Mesenteric fat pad (tissue), 1 donor: ENCODE data around the gene ERCC8. TPM values are rescaled to one million over a fixed set of nuclear protein-coding genes. Genes with fewer than 3 reads are reported as not detected.

Source experiments
- DNase-seq: peaks from one replicate; pipeline ENCODE4 v3.0.0-alpha.2; 2020; ENCODE audit warnings: low spot score
- total RNA-seq: library from RNA; stranded (reverse); fragmentation: NEBNext Ultra II Directional; extraction: Animal tissue kit (Norgen Biotek cat#: 25700); gene quantifications from one replicate; pipeline ENCODE4 v1.2.1, GENCODE V29; 2021
- donor health status: DM: yes; HTN: yes; CAD: no.

ERCC8 gene
- total RNA-seq, 1 donor from 2014 or later: 8.0 TPM

DNA sequence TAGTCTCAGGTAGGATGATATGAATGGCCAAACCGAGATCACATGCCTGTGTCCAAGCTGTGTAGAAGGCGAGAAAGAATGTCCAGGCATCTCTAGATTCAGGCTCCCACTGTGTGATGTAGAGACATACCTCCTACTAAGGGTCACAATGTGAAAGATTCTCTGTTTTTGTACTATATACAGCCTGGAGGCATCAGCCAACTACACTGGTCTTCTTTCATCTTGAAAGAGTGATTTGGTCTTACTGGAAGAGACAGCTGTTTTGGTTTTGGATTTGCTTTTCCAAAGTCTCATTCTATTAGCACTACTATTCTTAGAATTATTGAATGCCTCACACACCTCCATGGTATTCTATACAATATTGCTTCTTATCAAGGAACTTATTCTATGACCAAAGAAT lies 26.4 kb downstream of the ERCC8 start:
- DNase-seq: no peak

DNA sequence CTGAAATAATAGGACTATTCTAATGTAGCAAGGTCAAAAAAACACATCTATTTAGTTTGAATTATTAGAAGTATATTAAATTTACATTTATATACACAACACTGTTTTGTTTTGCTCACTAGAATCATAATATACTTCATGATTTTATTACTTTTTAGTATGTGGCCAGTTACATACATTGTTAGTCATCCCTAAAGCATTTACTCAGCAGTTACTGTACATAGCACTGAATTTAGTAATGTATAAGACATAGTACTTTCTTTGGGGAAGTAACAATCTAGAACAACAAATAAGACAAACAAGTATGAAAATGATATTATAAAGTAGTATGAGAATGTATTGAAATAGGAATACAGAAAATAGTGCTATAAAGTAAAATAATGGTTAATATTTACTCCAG lies 28.2 kb downstream of the ERCC8 start:
- DNase-seq: no peak

DNA sequence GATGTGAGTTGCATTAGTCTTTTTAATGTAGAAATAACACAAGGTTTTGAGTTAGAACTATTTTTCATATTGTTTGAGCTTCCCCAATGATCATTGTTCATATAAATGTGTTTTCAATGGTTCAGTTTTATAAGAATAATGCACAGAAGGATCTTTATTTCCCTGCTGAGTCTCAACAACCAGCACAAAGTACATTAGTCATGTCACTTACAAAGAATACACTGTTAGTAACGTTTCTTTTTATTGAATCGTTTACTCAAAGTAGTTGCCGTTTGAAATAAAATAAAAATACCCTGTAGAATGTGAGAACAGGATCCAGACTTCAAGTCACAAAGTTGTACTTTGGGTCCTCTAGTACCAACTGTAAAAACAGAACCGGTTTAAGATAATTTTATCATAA lies 41.5 kb downstream of the ERCC8 start:
- DNase-seq: no peak

DNA sequence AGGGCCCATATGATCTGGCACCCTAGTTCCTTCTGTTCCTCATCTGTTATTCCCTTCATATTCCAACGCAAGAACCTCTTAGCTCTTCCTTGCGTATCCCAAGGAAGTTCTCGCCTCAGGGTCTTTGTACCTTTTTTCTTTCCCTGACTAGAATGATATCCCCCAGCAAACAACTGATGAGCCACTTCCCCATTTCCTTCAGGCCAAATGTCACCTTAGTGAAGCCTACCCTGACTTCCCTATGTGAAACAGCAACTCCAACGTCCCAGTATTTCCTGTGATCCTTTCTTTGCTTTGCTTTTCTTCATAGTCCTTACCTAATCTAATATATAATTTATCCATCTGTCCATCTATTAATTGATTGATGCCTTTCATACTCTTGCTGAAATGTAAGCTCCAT lies 47.9 kb downstream of the ERCC8 start:
- DNase-seq: no peak

DNA sequence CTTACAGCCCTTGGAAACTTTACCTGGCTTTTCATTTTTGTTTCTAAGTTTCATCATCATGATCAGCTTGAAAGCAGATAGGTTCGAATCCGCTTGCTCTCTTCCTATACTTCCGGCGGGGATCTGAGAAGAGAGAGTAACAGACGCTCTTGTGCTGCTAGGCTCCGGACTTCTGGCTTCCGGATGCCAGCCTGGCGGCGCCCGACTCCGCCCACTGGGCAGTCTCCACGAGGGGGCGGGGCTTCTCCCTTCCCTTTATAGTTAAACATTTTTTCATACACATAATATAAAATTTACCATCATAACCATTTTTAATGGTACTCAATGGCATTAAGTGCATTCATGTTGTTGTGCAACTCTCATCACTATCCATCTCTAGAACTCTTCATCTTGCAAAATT lies 51.3 kb downstream of the ERCC8 start:
- DNase-seq: no peak

DNA sequence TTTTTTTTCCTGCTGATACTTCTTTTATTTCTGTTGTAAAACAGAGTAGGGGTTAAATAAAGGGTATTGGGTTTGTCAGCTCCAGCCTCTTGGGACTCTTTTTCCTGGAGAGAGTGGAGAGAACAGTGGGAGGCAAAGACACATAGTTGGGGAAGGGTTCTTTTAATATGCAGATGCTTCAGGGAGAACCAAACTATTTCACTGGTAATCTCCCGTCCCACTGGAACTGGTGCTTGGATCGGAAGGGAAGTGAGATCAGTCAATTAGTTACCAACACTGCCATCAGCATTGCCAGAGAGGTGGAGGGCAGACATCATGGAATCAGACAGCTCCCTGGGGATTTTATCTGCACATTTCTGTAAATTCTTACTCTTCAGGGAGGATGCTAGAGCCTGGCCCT lies 53.2 kb downstream of the ERCC8 start:
- no peak for DNase-seq

DNA sequence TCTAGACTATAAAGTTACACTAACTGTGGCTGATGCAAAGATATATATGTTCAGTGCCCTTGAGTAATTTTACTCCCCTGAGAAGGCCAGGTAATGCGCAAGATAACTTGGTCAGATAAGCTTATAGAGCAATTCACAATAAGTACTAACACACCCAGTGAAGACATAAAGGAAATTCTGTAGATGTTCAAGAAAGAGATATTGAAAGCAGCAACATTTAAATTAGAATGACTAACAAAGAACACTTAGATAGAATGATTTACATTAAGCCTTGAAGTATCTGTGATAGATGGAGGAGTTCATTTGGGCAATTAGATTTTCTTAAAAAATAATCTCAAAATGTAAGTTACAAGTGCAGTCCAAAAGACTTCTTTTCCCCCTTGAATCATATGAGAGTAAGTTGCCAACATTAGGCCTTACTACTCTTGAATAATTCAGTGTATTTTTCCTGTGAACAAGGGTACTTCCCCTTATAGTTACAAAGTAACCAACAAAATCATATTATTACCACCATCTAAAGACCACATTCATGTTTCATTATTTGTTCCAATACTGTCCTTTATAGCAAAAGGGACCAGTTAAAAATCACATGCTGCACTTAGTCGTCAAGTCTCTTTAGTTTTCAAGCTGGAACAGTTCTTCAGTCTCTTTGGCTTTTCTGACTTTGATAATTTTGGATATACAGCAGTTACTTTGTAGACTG lies 56.4 kb downstream of the ERCC8 start:
- DNase-seq: no peak

DNA sequence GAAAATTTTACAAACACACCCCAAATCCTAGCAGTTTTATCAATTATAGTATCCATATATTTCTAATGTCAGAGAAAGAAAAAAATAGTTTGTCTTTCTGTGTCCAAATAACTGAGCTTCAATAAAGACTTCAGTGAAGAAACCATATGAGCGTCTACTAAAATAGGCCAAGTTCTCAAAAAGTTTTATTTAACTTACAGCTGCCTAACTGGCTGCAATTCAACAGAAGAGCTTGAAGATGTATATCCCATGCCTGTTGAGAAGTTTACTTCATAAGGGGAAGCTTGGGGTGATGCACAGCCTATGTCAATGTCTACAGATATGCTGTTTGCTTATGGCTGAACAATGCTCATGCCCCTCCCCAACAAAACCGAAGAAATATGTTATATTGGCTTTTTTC lies 57.1 kb downstream of the ERCC8 start:
- DNase-seq: no peak

DNA sequence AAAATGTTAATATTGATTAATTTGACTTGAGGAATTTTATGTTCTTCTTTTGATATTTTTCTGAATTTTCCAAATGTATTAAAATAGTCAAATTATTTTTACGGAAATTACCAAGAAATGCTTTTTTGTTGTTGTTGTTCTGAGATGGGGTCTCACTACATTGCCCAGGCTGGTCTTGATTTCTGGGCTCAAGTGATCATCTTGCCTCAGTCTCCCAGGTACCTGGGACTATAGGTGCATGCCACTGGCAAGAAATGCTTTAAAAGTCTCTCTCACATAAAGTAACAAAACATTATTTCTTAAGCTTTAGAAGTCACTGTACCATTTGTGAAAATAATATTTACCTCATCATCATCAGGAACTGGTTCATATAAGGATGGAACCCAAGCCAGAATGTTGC lies 57.8 kb downstream of the ERCC8 start:
- DNase-seq: no peak

DNA sequence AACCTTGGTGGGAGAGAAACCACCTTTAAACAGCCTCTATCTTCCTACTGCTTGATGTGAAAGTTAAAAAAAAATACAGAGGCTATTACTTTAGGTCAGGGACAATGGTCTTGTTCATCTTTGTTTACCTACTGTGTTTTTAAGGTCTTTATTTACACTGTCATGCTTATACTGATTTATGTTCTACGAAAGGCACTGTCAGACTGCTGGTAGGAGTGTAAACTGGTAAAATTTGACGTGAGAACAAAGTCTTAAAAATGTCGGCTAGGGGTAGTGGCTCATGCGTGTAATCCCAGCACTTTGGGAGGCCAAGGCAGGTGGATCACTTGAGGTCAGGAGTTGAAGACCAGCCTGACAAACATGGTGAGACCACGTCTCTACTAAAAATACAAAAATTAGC lies 58.7 kb downstream of the ERCC8 start:
- DNase-seq: no peak

DNA sequence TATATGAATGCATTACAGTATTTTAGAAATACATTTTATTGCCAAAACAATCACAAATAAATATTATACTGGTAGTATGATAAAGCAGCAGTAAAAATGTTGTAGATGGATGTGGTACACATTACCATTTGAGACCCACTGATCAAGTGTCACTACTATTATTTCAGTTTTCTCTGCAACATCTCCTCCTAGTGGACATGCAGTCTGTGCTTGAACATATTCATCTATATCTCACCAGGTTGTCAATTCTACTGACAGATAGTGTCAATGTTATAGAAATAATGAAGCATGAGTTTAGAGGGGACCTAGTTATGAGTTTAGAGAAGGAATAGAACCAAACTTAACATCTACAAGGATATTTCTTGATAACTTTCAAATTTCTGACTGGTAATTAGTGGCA lies 61.6 kb downstream of the ERCC8 start:
- no peak for DNase-seq

DNA sequence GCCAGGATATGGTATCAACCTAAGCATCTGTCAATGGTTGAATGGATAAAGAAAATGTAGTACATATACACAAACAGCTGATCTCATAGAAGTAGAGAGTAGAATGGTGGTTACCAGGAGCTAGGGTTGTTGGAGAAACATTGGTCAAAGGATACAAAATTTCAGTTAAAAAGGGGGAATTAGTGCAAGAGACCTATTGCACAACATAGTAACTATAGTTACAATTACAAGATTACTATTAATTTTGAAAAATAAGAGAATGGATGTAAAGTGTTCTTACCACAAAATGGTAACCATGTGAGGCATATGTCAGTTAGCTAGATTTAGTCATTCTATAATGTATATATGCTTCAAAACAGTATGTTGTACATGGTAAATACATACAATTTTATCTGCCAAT lies 72.0 kb downstream of the ERCC8 start:
- DNase-seq: no peak

DNA sequence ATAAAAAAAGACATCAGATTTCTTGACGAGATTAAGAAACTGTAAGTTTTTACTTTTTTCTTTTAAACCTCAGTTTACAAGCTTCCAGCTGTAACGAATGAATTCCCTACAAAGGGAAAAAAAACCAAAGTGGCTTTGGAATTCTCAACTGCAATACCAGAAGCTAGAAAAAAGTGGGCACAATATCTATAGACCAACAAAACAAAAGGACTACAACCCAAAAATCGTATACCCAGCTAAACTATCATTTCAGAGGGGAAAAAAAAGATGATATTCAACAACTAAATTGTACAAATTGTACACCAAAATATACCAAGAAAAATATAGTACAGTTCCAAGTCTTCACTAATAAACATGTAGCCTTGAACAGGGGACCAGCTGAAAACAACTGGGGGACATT lies 74.0 kb downstream of the ERCC8 start:
- no peak for DNase-seq

DNA sequence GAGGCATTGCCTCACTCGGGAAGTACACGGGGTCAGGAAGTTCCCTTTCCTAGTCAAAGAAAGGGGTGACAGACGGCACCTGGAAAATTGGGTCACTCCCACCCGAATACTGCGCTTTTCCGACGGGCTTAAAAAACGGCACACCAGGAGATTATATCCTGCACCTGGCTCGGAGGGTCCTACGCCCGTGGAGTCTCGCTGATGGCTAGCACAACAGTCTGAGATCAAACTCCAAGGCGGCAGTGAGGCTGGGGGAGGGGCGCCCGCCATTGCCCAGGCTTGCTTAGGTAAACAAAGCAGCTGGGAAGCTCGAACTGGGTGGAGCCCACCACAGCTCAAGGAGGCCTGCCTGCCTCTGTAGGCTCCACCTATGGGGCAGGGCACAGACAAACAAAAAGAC lies 84.3 kb downstream of the ERCC8 start:
- peak; percentile 53 for DNase-seq

DNA sequence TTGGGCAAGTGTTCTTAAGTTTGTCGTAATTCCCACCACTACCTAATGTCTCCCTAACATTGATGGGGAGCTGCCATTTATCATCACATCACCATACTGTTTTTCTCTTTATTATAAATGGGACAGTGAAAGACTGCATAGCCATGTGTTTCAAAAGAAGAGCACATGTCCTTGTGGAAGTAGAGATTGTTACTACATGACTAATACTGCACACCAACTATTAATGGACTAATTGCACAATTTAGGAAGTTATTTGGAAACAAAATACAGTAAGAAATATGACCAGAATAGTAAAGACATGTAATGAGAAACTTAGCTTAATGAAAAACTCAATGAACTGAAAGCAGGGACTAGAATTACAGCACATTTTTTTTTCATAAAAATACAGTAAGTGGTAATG lies 88.8 kb downstream of the ERCC8 start:
- DNase-seq: no peak

DNA sequence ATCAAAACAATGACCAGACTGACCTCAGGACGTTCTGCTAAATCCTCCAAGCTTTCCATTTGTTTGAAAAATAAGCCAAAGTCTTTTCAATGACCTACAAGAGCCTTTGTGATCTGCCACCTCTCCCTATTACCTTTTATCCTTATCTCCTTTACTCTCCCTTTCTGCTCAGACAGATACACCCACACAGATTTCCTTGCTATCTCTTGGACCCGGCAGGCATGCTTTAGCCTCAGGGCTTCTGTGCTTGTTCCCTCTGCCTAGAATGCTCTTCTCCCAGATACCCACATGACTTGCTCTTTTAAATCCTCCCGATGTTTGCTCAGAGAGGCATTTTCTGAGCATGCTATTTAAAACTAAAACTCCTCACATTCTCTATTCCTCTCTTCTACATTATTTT lies 91.9 kb downstream of the ERCC8 start:
- no peak for DNase-seq

DNA sequence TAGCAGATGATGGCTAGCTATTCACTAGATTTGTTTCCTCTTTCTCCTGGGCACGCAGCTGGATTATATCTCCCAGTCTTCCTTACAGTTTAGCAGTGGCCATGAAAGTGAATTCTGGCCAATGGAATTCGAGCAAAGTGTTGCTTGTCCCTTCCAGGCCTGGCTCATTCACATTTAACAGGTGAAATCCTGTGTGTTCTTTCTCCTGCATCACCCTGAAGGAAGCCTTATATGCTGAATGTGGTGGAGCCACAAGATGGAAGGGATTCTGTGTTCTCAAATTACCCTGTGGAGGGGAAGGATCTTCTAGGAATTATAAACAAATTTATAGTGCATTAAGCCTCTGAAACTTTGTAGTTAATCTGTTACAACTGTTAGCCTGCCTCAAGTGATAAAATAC lies 92.6 kb downstream of the ERCC8 start:
- no peak for DNase-seq

DNA sequence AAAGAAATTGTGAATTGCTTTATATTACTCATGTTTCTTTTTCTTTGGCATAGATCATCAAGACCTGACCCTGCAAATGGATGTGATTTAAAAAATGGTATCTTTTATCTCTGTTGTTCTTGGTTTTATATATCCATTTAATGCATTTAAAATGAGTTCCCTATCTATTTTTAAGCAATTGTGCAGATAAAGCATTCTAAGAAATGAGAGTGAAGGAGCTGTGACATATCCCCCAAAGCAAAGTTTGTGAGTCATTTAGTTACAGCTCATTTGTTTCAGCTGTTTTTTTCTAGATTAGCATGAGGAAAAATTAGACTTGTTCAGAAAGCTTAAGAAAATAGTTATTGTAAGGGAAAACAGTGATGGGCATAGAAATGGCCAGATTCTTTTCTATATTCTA lies 93.2 kb downstream of the ERCC8 start:
- no peak for DNase-seq

DNA sequence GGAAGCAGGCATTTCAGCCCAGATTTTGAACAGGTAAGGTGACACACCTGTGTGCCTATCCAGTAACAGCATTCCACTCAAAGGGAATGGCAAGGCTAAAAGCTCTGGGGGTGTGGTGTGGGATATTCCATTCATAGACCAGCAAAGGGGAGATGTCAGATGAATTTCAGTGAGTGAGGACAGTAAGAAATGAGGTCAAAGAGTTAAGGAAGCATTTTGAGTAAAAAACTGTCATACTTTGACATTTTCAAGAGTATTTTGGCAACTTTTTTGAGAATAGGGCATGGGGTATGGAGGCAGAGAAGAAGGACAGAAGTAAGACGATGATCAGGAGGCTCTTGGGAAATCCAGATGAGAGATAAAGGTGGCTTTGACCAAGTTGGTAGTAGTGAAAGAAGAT lies 98.6 kb downstream of the ERCC8 start:
- DNase-seq: no peak

DNA sequence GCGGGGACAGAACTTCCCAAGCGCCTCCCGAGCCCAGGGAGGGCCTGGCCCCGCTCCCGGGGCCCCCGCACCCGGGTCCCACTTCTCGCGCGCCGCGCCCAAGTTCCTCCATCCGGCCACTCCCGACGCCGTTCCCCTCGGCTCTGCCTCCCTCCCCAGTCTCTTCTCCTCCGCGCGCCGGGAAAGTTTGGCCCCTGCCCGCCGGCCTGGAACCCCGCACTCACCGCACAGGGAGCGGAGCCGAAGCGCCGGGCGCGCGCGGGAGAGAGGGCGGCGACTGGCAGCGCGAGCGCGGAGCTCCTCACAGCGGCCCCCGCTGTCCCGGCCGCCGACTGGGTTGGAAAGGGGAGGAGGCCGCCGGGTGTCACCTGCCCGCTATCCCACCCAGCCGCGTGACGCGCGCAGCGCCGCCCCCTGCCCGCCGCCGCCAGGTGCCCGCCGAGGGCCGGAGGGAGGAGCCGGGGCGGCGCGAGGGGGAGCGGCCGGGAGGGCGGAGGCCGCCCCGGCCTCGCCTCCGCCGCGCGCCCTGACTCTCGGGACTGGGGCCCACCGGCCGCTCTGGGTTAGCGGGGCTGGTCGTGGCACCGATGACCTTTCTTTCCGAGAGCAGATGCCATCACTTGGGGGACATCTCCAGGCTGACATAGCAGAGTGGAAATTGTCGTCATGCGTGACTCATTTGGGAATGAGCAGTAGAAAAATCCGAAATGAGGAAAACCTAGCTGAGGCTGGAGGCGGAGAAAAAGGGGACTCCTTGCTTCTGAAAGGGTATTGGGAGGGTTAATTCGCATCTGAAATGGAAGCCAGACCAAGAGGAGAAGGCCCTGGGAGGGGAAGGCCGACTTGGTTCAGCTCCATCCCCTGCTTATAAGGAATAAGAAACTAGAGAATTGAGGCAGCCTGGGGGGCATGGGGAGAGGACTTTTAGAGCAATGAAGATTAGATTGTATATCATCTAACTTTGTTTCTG lies 100.6 kb downstream of the ERCC8 start, which contains the start of gene ELOVL7:
Gene ELOVL7, minus strand, starts transcription at position 334 of the 970 bp plus-strand sequence. CDS start 56,872 bp downstream, outside the sequence.
- no peak for DNase-seq

DNA sequence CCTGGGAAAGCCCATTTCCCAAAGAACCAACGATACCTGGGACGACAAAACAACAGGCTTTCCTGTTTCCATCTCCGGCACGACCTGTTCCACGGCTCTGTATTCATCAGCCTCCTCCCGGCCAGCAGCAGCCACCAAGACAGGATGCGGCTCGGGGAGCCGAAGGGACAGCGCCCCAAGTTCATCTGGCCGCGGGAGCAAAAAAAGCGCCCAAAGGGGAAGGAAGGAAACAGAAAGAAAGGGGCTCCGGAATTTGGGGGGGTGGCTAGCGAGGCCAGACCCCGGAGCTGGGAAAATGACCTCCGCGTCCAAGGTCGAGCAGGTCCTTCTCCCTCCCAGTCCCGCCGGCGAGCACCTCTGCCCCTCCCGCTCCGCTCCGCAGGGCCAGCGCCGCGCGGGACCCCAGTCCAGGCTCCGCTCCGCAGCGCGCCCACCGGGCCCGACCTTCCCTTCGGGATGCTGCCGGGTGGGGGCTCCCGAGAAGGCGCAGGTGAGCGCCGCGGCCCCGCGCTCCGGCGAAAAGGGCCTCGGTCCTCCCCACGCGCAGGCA lies 101.4 kb downstream of the ERCC8 start:
- DNase-seq: no peak

DNA sequence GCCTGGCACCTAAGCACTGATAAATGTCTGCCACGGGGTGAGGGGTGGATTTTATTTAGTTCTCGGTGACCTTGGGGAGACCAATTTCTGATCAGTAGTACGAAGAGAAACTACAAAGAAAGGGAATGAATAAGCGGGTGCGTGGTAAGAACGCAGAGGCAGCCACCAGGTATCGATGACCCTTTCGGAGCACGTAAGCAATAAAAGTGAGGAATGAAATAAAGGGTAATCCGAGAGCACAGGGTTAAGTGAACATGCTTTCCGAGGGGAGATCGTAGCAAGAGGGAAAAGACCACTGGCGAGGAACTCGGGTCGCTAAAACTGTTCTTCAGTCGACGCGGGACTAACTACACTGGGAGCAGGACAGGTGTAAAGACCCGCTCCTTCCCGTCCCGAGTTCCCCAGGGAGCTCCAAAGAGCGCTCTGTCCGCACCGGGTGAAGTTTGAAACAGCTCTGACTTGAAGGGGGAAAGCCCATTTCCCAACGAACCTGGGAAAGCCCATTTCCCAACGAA lies 101.9 kb downstream of the ERCC8 start:
- no peak for DNase-seq
